ENCODE results near the gene KCTD19.

Gene KCTD19

DNA sequence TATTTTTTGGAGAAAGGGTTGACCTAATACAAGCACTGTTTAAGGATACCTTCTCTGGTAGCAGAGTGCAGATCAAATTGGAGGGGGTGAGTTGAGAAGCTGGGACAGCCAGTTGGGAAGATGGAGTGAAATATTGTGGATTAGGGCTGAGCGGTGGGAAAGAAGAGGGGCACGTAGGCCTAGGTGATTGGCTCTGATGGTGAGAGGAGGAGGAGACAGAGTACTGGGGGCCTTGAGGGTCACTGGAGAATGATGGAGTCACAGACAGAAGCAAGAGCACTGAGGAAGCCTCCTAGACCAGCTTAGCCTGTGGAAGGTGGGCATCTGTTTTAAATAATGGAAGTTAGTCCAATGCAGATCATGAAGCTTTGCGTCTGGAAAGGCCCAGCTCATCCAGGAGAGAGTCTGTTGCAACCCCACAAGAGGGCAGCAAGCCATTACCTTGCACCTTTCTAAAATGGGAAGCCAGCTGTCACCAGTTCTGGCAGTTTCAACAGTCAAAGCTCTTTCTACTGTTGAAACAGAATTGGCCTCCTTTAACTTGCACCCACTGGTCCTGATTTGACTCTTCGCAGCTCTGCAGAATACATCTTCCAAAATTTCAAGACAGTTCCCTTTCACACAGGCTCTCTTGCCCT lies 66.0 kb downstream of the KCTD19 start:
- H3K4me3 Mint-ChIP-seq, result no peak overlapping the region
- no peak for DNase-seq (ENCODE audit: low spot score in 2 of 2)
- H3K27me3 Mint-ChIP-seq, result peaks cover 54% of the 10 kb centered on the region
- no peaks in the 10 kb centered on the region for H3K4me1 Mint-ChIP-seq
- peaks cover 1% of the 10 kb centered on the region for H3K36me3 Mint-ChIP-seq (ENCODE audit: insufficient read depth)
- no peaks in the 10 kb centered on the region for H3K9me3 Mint-ChIP-seq
- ATAC-seq (replicated peaks; ENCODE audit: extremely low read depth, poor library complexity, severe bottlenecking), result no peak
- H3K27ac Mint-ChIP-seq (ENCODE audit: low read depth), result no peak overlapping the region

DNA sequence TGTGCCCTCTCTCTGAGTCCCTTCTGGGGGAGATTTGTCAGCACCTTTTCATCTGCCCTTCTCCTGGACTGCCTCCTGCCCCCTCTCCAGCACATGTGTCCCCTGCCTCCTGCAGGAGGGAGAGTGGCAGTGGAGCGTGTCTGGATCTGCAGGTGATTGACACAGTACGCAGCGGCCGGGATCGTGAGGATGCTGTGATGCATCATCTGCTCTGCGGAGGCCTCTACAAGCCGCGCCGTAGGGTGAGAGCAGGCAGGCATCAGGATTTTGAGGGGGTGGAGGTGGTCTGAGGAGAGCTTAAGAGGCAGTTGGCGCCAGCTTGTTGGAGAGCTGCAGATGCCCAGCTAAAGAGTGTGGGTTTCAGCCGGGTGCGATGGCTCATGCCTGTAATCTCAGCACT lies 66.8 kb downstream of the KCTD19 start:
- ATAC-seq (replicated peaks; ENCODE audit: extremely low read depth, poor library complexity, severe bottlenecking) (no peak), DNase-seq (ENCODE audit: low spot score in 2 of 2) (no peak)
- no peak overlapping the region for H3K27ac Mint-ChIP-seq (ENCODE audit: low read depth)
- H3K4me1 Mint-ChIP-seq, result no peaks in the 10 kb centered on the region
- no peaks in the 10 kb centered on the region for H3K9me3 Mint-ChIP-seq
- peaks cover 54% of the 10 kb centered on the region for H3K27me3 Mint-ChIP-seq
- peaks cover 1% of the 10 kb centered on the region for H3K36me3 Mint-ChIP-seq (ENCODE audit: insufficient read depth)
- H3K4me3 Mint-ChIP-seq, result no peak overlapping the region

DNA sequence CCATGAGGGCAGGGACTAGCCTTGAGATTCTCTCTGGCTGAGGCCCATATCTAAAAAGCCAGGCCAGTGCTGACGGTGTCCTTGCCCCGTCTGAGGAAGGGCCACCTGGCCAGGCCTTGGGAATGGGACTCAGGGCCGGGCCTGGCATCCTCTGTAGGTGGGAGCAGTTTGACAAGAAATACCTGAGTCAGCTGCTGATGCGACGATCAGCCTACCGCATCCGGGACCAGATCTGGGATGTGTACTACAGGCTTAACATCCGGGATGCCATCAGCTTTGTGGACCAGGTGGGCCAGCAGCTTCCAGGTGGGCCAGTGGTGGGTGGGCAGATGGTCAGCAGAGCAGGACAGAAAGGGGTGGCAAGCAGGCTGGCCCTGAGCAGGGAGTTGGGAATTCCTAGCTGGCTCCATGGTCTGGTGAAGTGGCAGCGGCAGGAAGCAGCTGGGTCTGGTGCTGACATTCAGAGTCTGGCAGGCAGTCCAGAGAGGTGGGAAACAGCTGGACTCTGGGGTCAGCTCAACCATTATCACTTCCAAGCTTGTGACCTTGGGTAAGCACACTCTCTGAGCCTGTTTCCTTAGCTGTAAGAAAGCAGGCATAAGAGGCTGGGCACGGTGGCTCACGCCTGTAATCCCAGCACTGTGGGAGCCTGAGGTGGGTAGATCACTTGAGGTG lies 68.2 kb downstream of the KCTD19 start:
- no peak for ATAC-seq (replicated peaks; ENCODE audit: extremely low read depth, poor library complexity, severe bottlenecking)
- Mint-ChIP-seq H3K27me3 (peaks cover 45% of the 10 kb centered on the region), H3K4me1 (no peaks in the 10 kb centered on the region), H3K27ac (ENCODE audit: low read depth) (no peak overlapping the region), H3K36me3 (ENCODE audit: insufficient read depth) (no peaks in the 10 kb centered on the region), H3K4me3 (no peak overlapping the region), H3K9me3 (no peaks in the 10 kb centered on the region)
- no peak for DNase-seq (ENCODE audit: low spot score in 2 of 2)

DNA sequence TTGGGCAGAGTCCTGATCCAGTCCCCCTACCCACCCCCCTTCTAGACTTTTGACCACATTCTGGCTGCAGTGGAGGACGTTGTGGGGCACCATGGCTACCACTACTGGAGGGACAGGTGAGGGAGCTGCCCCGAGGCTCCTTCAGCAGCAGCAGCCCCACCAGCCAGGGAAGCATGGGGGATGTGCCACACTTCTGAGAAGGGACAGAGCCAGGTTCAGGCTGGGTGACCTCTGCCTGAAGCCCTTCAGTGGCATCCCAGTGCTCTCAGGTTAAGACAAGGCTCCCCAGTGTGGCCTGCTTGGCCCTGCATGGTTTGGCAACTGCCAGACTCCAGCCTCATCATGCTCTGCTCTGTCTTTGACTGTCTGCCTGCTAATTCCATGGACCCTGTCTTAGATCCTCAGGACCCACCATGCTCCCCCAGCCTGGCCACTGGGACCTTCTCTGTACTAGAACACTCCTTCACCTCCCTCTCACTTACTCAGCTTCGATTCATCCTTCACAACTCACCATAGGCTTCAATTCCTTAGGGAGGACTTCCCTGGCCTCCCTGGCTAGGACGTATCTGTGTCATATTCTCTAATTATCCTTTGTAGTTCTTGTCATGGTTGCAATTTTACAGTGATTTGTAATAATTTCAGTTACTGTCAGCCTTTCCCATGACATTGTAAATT lies 68.9 kb downstream of the KCTD19 start:
- Mint-ChIP-seq H3K27me3 (peaks cover 39% of the 10 kb centered on the region), H3K4me3 (no peak overlapping the region), H3K4me1 (no peaks in the 10 kb centered on the region), H3K9me3 (no peaks in the 10 kb centered on the region), H3K36me3 (ENCODE audit: insufficient read depth) (peaks cover 2% of the 10 kb centered on the region), H3K27ac (ENCODE audit: low read depth) (no peak overlapping the region)
- ATAC-seq (replicated peaks; ENCODE audit: extremely low read depth, poor library complexity, severe bottlenecking), result no peak
- no peak for DNase-seq (ENCODE audit: low spot score in 2 of 2)

DNA sequence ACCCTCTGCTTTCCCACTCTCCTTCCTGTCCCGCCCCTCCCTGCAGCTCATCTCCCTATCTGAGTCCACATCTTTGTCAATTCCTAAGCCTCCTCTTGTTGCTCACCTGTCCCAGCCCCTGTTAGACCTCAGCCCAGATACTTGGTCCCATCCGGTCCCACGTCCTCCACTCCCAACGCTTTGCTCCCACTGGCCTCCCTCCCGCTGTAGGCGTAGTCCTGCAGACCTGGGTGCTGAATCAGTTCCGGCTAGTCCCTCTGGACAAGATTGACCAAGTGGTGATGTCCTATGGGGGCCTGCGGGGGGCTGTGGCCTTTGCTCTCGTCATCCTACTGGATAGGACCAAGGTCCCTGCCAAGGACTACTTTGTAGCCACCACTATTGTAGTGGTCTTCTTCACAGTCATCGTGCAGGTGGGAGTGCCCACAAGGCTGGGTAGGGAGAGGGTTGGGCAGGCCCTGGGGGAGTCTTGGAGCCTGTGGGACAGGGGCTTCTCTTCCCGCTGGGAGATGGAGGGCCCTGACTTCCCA lies 69.8 kb downstream of the KCTD19 start:
- DNase-seq (ENCODE audit: low spot score in 2 of 2), result no peak
- no peaks in the 10 kb centered on the region for H3K9me3 Mint-ChIP-seq
- H3K4me3 Mint-ChIP-seq, result no peak overlapping the region
- peaks cover 30% of the 10 kb centered on the region for H3K27me3 Mint-ChIP-seq
- no peak overlapping the region for H3K27ac Mint-ChIP-seq (ENCODE audit: low read depth)
- no peak for ATAC-seq (replicated peaks; ENCODE audit: extremely low read depth, poor library complexity, severe bottlenecking)
- peaks cover 2% of the 10 kb centered on the region for H3K36me3 Mint-ChIP-seq (ENCODE audit: insufficient read depth)
- H3K4me1 Mint-ChIP-seq, result no peaks in the 10 kb centered on the region

DNA sequence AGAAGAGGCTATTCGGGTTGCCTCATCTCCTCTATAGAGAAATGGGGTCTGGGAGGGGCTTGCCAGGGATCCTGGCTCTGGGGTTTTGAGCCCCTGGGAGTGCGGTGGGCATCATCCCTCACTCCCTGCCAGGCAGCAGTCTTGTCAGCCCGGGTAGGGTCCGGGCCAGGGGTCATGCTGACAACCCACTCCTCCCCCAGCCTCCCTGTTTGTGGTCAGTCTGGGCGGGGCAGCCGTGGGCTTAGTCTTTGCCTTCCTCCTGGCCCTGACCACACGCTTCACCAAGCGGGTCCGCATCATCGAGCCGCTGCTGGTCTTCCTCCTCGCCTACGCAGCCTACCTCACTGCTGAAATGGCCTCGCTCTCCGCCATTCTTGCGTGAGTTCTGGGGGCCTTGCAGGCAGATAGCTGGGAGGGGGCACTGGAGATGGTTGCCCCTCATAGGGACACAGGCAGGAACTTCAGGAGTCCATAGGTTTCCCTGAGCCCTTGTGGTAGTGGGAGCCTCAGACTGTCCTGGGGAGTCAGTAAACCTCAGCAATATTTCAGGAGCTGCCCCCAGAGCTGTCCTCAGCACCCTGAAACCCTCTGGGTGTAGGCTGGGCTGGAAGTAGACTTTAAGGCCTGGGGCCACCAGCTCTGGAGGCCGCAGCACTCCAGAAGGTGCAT lies 70.9 kb downstream of the KCTD19 start:
- Mint-ChIP-seq H3K27me3 (peaks cover 23% of the 10 kb centered on the region), H3K4me1 (no peaks in the 10 kb centered on the region), H3K36me3 (ENCODE audit: insufficient read depth) (peaks cover 2% of the 10 kb centered on the region), H3K4me3 (no peak overlapping the region), H3K27ac (ENCODE audit: low read depth) (no peak overlapping the region), H3K9me3 (no peaks in the 10 kb centered on the region)
- DNase-seq (ENCODE audit: low spot score in 2 of 2) (no peak), ATAC-seq (replicated peaks; ENCODE audit: extremely low read depth, poor library complexity, severe bottlenecking) (no peak)

DNA sequence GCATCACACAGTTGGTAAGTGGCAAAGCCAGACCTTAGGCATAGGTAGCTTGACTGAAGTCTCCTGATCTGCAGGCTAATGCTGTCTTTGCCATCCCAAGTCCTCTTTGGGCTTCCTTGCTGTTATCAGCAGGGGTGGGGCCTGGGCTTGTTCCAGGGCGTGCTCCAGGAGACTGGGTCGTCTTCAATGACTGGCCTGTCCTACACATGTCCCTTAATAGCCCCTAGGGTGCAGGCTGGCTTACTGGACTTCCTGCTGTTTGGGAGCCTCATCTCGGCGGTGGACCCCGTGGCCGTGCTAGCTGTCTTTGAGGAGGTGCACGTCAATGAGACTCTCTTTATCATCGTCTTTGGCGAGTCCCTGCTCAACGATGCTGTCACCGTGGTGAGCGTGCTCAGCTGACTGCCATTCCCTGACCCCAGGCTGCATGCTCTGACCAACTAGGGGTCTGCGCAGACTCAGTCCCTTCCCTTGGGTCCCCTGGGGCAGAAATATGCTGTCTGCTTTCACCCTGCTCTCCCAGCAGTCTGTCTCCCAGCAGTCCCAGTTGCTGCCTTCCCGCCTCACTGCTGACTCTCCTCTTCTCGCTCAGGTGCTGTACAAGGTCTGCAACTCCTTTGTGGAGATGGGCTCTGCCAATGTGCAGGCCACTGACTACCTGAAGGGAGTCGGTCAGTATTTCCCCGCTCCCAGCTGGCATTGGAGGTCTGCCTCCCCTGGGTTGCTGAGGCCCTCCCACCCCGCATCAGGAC lies 71.6 kb downstream of the KCTD19 start:
- no peak for DNase-seq (ENCODE audit: low spot score in 2 of 2)
- Mint-ChIP-seq H3K4me1 (no peaks in the 10 kb centered on the region), H3K36me3 (ENCODE audit: insufficient read depth) (peaks cover 2% of the 10 kb centered on the region), H3K27me3 (peaks cover 26% of the 10 kb centered on the region), H3K9me3 (no peaks in the 10 kb centered on the region), H3K4me3 (no peak overlapping the region), H3K27ac (ENCODE audit: low read depth) (no peak overlapping the region)
- no peak for ATAC-seq (replicated peaks; ENCODE audit: extremely low read depth, poor library complexity, severe bottlenecking)

DNA sequence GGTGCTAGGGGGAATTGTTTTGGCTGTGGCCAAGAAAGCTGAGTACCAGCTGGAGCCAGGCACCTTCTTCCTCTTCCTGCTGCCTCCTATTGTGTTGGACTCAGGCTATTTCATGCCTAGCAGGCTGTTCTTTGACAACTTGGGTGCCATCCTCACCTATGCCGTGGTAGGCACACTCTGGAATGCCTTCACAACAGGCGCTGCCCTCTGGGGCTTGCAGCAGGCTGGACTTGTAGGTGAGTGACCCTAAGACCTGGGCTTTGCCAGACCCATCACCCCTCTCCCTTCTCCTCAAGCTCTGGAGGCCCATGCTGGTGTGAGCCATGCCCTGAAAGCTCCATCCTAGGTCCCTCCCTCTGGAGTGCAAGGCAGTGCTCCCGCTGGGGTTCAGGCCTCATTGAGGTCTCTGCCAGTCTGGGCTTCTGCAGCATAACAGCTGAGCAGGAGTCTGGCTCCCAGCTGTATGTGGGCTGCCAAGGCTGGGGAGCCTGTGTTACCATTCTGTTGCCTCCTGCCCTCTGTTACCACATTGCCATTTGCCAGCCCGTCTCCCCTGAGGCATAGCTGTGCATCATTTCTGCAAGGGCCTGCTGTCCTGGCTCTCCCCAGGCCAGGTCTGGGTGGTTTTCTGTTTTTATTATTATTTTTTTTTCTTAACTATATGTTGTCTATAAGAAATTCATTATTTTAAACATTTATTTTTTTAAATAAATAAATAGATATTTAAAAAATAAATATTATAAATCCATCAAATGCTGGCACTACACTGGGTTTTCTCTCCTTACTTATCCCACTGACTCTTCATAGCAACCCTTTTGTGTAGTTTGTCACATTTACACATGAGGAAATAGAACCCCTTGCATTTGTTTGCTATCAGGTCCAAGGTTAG lies 73.7 kb downstream of the KCTD19 start:
- no peak overlapping the region for H3K27ac Mint-ChIP-seq (ENCODE audit: low read depth)
- no peaks in the 10 kb centered on the region for H3K9me3 Mint-ChIP-seq
- no peak for DNase-seq (ENCODE audit: low spot score in 2 of 2)
- peaks cover 17% of the 10 kb centered on the region for H3K4me1 Mint-ChIP-seq
- no peak for ATAC-seq (replicated peaks; ENCODE audit: extremely low read depth, poor library complexity, severe bottlenecking)
- H3K27me3 Mint-ChIP-seq, result peaks cover 30% of the 10 kb centered on the region
- peaks cover 2% of the 10 kb centered on the region for H3K36me3 Mint-ChIP-seq (ENCODE audit: insufficient read depth)
- H3K4me3 Mint-ChIP-seq, result no peak overlapping the region

DNA sequence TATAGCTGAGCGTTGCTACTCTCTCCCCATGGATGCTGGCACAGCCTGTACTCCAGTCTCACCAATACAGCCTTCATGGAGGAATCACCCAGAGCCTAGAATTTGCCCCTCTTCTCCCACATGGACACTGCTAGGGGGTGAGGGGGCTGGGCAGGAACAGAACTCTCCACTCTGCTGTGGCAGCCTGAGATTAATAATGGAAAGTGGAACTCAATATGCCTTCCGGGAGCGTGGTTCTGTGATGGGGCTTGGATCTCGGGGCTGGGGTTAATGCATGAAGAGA lies 76.6 kb downstream of the KCTD19 start:
- no peak for DNase-seq (ENCODE audit: low spot score in 2 of 2)
- Mint-ChIP-seq H3K36me3 (ENCODE audit: insufficient read depth) (peaks cover 4% of the 10 kb centered on the region), H3K4me3 (peak overlapping the region; percentile 91), H3K4me1 (peaks cover 28% of the 10 kb centered on the region), H3K27ac (ENCODE audit: low read depth) (no peak overlapping the region), H3K9me3 (no peaks in the 10 kb centered on the region), H3K27me3 (peaks cover 11% of the 10 kb centered on the region)
- ATAC-seq (replicated peaks; ENCODE audit: extremely low read depth, poor library complexity, severe bottlenecking), result no peak

DNA sequence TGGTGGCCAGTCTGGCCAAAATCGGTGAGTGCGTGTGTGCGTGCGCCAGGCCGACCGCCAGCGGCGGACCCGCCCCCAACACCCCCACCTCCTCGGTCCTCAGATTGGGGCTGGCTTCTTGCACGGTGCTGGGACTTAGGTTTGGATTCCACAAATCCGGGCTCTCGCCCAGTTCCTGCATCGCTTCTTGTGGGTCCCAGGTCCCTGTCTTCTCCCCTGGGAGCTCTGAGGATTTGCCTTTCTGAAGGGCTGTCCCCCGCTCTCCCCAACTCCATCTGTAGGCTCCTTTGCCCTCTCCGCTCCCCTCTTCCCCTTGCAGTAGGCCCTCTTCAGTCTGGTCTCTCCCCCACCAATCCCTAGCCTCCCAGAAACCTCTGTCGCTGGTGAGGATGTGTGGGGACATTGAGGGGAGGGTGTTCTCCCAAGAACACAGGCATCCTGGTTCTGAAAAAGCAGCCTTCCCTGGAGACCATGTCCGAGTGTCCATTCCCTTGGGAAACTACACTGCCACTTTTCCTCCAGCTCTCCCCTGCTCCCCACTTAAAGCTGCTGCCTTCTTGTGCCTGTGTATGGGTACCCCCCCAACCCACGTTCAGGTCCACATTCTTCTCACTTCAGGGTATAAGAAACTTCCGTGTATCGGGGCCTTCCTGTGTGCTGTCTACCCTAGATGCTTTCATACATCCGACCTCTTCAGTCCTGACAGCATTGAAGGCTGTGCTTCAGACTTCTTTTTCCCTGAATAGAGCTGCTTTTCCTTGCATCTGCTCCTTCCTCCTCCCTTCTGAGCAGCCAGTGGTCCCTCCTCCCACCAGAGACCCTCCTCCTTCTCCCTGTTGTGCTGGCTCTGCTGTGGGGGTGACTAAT lies 77.1 kb downstream of the KCTD19 start:
- no peak for ATAC-seq (replicated peaks; ENCODE audit: extremely low read depth, poor library complexity, severe bottlenecking)
- peak overlapping the region; percentile 86 for H3K27ac Mint-ChIP-seq (ENCODE audit: low read depth)
- H3K4me1 Mint-ChIP-seq, result peaks cover 34% of the 10 kb centered on the region

More for the DNA sequence above, 77.1 kb downstream of the KCTD19 start:
- no peak for DNase-seq (ENCODE audit: low spot score in 2 of 2)
- Mint-ChIP-seq H3K27me3 (peaks cover 11% of the 10 kb centered on the region), H3K4me3 (peak overlapping the region; percentile 91), H3K36me3 (ENCODE audit: insufficient read depth) (peaks cover 4% of the 10 kb centered on the region), H3K9me3 (no peaks in the 10 kb centered on the region)
